SIG-M5 (cell line): ENCODE results near the gene TMEM51.

Experiments
- DNase-seq: peaks from one replicate; lab custom pipeline; 2025; lab: John Stamatoyannopoulos, UW

The TMEM51 gene, protein sequence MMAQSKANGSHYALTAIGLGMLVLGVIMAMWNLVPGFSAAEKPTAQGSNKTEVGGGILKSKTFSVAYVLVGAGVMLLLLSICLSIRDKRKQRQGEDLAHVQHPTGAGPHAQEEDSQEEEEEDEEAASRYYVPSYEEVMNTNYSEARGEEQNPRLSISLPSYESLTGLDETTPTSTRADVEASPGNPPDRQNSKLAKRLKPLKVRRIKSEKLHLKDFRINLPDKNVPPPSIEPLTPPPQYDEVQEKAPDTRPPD

DNA sequence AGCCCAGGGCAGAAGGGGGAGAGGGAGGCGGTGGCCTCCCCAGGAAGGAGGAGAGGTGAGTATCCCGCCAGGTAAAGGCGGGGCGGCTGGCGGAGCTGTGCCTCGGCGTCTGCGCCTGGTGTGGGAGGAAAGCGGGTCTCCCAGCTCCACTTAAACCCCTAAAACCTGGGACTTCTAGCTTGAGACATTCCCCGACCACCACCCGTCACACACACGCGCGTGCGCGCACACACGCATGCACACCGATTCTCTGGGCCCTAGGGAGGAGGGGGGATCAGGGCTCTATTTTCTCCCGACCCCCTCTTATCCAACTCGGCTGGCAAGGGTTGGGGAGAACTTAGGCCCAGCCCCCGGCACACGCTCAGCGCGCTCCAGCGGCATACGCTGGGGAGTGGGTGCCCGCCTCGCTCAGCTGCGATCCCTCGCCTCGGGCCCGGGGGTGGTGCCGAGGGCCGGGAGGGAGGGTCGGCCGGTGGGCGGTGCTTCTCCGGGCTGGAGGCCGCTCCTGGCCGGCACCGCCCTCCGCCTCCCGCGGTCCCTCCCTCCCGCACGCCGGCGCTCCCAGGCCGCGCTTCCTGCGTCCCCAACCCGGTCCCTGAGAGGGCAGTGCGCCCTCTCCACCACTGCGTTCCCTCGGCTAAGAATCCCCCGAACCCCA is at the start of gene TMEM51:
Gene TMEM51 (plus strand): TSS at position 564 of the 658 bp plus-strand sequence. CDS start 61,341 bp downstream, outside the sequence.
- DNase-seq = no peak

- no peak for DNase-seq
These were observed 49.6 kb upstream of the TMEM51 start for GRCh38 chr1:15103906-15104305.

DNA sequence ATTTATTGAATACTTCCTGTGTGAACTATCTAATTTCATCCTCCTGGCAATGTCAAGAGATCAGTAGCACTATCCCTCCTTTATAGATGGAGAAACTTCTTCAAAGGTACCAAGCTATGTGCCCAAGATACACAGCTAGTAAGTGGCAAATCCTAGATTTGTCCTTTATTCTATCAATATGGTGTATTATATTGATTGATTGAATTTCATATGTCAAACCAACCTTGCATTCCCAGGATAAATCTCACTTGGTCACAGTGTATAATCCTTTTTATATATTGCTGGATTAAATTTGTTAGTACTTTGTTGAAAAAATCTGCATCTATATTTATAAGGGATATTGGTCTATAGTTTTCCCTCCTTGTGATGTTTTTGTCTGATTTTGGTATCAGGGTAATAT is 48.8 kb upstream of the TMEM51 start:
- DNase-seq = no peak

- no peak for DNase-seq
These were observed 46.9 kb upstream of the TMEM51 start for GRCh38 chr1:15106608-15107007.

DNA sequence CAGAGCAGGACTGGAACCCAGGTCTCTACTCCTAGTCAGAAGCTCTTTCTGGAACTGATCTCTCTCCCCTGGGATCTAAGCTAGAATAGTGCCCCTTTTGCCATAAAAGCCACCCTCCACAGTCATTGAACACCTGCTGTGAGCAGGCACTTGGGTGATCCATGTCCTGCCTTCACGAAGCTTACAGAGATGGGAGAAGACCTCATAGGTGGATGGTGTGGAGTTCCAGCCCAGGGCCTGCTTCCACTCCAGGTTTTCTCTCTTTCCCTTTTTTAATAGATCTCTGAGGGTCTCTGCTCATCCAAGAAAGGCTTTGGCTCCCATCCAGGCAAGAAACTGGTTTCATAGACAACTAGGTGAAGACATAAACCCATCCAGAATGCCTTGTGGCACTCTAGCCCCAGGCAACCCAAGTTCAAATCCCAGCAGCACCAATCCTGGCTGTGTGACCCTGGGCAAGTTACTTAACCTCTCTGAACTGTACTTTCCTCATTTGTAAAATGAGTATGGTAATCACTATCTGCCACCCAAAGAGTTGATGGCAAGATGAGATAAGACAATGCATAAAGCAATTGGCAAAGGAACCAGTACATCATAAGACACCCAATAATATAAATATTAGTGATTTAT is 46.4 kb upstream of the TMEM51 start:
- DNase-seq = no peak

GRCh38 chr1:15107911-15108310 is 45.6 kb upstream of the TMEM51 start:
- DNase-seq = no peak

DNA sequence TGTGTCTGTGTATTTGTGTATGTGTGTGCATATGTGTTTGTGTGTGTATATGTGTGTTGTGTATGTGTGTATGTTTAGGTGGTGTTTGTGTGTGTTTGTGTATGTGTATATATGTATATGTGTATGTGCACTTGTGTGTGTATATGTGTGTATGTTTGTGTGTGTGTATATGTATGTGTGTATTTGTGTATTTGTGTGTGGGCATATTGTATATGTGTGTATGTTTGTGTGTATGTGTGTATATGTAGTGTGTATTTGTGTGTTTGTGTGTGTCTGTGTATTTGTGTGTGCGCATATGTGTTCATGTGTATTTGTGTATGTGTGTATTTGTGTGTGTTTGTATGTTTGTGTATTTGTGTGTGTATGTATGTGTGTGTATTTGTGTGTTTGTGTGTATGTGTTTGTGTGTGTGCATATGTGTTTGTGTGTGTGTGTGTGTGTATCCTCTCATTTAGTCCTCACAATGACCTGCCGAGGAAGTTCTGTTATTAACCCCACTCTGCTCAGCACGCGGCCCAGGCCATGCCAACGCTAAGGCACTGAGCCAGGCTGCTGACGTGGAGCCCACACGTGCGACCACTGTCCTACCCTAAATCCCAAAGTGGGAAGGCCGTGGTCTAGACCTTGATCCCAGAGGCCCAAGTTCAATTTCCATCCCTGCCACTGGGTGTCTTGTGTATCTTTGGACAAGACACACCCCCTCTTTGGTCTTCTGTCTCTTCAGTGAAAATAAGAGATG is 43.2 kb upstream of the TMEM51 start:
- no peak for DNase-seq

- no peak for DNase-seq
These were observed 42.7 kb upstream of the TMEM51 start for GRCh38 chr1:15110867-15111230.

GRCh38 chr1:15113146-15113545 is 40.4 kb upstream of the TMEM51 start:
- no peak for DNase-seq

DNA sequence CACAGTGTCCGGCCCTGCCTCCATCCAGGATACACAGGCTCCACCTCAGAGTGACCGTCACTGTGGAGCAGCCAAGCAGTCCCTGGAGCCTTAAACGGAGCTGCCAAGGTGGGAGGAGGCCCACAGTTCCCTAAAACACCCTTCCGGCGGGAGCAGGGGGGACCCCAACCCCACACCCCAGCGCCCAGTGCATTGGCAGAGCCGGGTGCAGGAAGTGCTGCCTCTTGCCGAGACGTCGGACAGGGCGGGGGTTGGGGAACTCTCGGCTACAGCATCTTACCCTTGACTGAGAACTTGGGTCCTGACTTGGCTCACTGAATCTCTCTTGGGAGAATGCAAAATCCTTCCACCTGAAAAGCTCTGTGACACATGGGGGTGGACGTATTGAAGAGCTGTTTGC is 38.7 kb upstream of the TMEM51 start:
- DNase-seq = no peak

- DNase-seq = no peak
These were observed 37.8 kb upstream of the TMEM51 start for GRCh38 chr1:15115542-15116330.

DNA sequence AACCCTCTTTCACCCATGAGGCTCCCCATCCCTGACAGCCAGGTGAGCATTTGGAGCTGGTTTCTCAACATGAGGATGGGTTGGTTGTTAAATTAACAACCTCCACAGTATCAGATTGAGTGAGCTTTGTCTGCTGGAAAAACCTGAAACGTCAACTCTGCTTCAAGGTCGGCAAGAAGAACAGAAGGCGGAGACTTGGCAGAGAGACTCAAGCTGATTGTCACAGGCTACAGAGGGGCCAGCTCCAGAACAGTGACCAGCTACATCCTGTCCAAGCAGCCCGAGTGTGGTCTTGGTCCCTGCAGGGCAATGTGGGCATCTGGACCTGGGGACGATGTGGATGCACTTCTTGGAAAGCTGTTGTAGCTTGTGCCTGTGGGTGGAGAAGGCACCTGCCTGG is 36.6 kb upstream of the TMEM51 start:
- no peak for DNase-seq

GRCh38 chr1:15117671-15118325 is 35.7 kb upstream of the TMEM51 start:
- no peak for DNase-seq

DNA sequence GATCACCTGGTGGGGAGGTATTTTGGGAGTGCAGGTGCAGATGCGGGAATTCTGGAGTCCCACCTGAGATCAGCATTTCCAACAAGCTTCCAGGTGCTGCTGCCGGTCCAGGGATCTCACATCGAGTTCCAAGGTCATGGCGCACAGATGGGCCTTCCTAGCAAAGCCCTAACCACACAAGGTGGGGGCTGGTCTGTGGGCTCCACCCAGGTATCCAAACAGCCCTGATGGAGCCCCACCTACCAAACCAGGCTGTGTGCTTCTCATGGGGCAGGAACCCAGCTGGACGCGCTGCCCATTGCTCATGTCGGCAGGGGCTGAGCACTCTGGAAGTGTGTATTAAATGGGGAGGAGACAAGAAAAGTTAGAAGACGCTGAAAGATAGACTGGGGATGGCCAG is 35.0 kb upstream of the TMEM51 start:
- DNase-seq = no peak

- no peak for DNase-seq
These were observed 33.1 kb upstream of the TMEM51 start for GRCh38 chr1:15120251-15120945.

DNA sequence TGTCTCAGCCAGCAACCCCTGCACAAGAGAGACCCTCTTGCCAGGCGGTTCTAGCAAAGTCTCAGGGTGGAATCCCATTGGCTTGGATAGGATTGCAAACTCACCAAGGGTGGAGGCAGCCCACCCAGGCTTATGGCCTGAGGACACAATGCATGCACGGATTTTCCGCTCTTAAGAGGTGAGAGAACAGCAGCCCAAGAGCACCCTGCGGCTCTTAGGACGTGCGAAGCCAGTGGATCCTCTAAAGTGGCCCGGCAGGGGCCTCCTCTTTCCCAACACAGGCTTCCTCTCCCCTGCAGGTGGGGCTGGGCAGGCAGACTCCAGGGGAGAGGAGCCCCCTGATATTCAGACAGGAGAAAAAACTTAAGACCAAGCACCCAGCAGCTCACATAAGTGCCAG is 31.2 kb upstream of the TMEM51 start:
- no peak for DNase-seq

GRCh38 chr1:15123270-15123669 is 30.3 kb upstream of the TMEM51 start:
- no peak for DNase-seq

DNA sequence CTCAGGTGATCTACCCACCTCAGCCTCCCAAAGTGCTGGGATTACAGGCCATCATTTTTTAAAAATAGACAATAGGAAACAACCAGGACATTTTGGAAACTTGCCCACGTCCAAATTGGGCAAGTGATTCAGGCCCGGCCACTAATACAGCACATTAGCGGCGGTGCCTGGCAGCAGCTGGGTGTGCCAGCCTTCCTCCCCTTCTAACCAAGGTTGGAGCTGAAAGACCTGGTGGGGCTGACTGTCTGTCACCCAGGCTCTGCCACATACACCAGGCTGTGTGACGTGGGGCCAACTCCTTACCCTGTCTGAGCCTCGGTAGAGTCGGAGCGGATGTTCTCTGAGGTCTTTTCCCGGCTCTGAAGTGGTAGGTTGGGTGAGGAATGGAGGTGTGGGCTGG is 29.6 kb upstream of the TMEM51 start:
- DNase-seq = no peak

DNA sequence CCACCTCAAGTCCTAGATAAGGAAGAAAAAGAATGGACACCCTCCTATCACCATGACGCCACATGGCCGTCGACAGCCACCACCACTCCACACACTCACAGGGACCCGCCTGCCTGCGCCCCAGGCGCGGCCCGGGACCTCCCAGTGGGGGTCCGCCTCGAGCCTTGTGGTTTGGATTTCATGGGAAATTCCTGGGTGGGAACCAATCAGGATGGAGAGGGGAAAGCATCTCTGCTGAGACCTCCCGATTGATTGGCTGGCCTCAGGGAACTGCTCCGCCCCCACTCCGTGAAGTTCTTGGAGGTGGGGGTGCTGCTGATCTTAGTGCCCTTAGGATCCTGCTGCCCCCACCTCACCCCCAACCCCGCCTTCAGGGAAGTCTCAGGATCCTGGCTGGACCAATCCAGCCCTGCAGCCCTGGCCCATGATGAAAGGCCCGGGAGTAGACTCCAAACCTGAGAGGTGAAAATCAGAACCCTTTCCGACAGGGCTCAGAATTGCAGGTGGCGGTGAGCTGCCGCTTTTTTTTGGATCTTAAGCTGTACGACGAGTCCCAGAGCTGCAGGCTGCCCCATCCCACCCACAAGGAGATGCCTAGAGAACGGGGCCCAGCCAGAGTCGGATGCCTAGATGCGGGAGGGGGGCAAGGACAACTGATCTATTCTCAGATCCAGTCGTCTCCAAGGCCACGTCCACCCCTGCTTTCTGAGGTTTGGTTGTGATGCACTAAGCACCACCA is 29.0 kb upstream of the TMEM51 start:
- no peak for DNase-seq

DNA sequence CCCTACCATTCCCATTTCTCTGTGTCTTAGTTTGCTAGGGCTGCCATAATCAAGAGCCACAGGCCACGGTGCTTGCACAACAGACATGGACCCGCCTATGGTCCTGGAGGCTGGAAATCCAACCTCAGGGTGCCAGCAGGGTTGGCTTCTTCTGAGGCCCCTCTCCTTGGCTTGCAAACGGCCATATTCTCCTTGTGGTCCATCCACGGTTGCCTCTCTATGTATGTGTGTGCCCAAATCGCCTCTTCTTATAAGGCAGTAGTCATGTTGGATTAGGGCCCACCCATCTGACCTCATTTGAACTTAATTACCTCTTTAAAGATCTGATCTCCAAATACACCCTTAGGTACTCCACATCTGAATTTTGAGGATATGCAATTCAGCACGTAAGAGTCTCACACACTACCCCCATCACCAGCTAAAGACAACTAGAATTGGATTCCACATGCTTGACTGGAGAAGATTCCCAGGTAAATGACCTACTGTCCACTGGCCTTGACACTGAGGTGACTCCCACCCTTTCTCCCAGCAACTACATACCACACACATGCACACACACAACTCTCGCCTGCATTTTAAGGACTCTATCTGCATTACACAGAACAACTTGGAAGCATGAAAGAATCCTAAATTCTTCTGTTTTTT is 28.3 kb upstream of the TMEM51 start:
- no peak for DNase-seq
